ENCODE data around the gene SLC34A3. TPM values are rescaled to one million over a fixed set of nuclear protein-coding genes. Genes with fewer than 3 reads are reported as not detected.
"Not testable (repeated sequence)": the region's sequence is repeated elsewhere in the genome, so short reads cannot be mapped to it uniquely, and the experiment has no call there.

Gene SLC34A3
- total and polyA plus RNA-seq, 2 experiments from 2014 or later = not detected

DNA sequence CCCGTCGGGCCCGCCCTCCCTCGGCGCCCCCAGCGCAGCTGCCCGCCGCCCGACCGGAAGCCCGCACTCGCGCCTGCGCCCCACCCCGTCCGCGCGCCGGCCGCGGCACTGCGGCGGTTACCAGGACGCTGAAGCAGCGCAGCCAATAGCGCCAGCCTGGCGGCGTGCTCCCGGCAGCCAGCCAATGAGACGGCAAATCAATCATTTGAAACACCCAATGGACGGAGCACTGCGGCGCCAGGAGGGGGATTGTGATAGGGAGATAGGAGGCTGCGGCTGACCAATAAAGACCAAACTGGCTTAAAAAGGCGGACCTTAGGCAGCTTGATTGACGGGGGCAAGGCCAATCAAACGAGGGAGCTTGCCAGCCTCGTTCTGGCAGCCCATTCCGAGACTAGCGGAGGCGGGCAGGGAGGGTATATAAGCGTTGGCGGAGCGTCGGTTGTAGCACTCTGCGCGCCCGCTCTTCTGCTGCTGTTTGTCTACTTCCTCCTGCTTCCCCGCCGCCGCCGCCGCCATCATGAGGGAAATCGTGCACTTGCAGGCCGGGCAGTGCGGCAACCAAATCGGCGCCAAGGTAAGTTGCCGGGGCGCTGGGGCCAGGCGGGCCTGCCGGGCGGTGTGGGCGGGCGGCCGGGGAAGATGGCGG, 10.3 kb downstream of the SLC34A3 start, which contains the start of gene TUBB4B:
Gene TUBB4B, plus strand, starts transcription at position 447 of the 649 bp plus-strand sequence. Its CDS starts 74 bp downstream, at position 521.
- Histone ChIP-seq H3K27ac (peak within 1 kb of the TSS; percentile 95), H3K27me3 (no peaks in the 10 kb centered on the region), H3K4me3 (peak within 1 kb of the TSS; percentile 96), H3K9me3 (ENCODE audit: low read depth) (no peaks in the 10 kb centered on the region), H3K36me3 (peaks cover 12% of the 10 kb centered on the region), H3K4me1 (ENCODE audit: low read depth) (peaks cover 18% of the 10 kb centered on the region)
- DNase-seq (ENCODE audit: low read depth in 1 of 2, low spot score in 1 of 2) = peak; percentile 99 to 100
- TF ChIP-seq, protein P1, sequence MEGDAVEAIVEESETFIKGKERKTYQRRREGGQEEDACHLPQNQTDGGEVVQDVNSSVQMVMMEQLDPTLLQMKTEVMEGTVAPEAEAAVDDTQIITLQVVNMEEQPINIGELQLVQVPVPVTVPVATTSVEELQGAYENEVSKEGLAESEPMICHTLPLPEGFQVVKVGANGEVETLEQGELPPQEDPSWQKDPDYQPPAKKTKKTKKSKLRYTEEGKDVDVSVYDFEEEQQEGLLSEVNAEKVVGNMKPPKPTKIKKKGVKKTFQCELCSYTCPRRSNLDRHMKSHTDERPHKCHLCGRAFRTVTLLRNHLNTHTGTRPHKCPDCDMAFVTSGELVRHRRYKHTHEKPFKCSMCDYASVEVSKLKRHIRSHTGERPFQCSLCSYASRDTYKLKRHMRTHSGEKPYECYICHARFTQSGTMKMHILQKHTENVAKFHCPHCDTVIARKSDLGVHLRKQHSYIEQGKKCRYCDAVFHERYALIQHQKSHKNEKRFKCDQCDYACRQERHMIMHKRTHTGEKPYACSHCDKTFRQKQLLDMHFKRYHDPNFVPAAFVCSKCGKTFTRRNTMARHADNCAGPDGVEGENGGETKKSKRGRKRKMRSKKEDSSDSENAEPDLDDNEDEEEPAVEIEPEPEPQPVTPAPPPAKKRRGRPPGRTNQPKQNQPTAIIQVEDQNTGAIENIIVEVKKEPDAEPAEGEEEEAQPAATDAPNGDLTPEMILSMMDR (IDR thresholded peaks at IDR 0.05; ENCODE audit: low read depth, low read length) = no peak

DNA sequence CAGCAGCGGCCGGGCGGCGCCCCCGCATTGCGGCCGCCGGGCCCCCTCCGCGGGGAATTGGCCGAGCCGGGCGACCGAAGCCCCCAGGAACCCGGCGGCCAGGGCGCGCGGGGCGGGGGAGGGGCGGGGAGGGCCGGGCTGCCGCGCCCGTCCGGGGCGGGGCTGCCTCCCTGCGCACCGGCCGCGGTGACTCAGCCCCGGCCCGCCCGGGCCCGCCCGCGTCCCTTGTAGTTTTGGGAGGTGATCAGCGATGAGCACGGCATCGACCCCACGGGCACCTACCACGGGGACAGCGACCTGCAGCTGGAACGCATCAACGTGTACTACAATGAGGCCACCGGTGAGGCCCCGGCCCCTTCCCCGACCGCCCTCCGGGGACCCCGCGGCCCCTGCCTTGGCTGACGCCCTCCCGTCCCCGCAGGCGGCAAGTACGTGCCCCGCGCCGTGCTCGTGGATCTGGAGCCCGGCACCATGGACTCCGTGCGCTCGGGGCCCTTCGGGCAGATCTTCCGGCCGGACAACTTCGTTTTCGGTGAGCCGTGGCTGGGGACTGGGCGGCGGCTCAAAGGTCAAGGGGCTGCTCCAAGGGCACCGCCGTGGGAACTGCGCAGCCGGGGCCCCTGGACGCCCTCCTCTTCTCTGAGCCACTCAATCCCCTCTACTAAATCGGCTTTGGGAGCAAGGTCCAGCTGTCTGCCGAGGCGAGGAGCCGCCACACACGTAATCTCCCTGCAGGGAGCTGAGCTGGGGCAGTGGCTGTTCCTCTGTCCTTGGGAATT, 11.0 kb downstream of the SLC34A3 start:
- no peaks in the 10 kb centered on the region for H3K9me3 ChIP-seq (ENCODE audit: low read depth)
- H3K36me3 ChIP-seq = peaks cover 12% of the 10 kb centered on the region
- TF ChIP-seq, protein P1 (IDR thresholded peaks at IDR 0.05; ENCODE audit: low read depth, low read length) = no peak
- H3K4me3 ChIP-seq = peak overlapping the region; percentile 96
- no peaks in the 10 kb centered on the region for H3K27me3 ChIP-seq
- peak overlapping the region; percentile 91 for H3K27ac ChIP-seq
- H3K4me1 ChIP-seq (ENCODE audit: low read depth) = peaks cover 14% of the 10 kb centered on the region
- DNase-seq (ENCODE audit: low read depth in 1 of 2, low spot score in 1 of 2) = peak; percentile 47 to 54

DNA sequence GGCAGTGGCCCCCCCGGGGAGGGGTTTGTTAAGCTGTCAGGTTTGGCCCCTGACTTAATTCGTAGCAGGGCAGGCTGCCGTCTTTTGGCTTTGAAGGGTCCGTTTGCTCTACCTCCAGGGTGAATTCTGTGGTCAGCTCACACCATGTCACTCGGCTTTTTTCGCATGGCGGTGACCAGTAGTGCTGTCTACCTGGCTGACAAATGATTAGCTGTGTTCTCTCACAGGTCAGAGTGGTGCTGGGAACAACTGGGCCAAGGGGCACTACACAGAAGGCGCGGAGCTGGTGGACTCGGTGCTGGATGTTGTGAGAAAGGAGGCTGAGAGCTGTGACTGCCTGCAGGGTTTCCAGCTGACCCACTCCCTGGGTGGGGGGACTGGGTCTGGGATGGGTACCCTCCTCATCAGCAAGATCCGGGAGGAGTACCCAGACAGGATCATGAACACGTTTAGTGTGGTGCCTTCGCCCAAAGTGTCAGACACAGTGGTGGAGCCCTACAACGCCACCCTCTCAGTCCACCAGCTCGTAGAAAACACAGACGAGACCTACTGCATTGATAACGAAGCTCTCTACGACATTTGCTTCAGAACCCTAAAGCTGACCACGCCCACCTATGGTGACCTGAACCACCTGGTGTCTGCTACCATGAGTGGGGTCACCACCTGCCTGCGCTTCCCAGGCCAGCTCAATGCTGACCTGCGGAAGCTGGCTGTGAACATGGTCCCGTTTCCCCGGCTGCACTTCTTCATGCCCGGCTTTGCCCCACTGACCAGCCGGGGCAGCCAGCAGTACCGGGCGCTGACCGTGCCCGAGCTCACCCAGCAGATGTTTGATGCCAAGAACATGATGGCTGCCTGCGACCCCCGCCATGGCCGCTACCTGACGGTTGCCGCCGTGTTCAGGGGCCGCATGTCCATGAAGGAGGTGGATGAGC, 11.8 kb downstream of the SLC34A3 start:
- TF ChIP-seq, protein P1 (IDR thresholded peaks at IDR 0.05; ENCODE audit: low read depth, low read length) = no peak
- DNase-seq (ENCODE audit: low read depth in 1 of 2, low spot score in 1 of 2) = no peak
- no peaks in the 10 kb centered on the region for H3K27me3 ChIP-seq
- peaks cover 14% of the 10 kb centered on the region for H3K4me1 ChIP-seq (ENCODE audit: low read depth)
- peak overlapping the region; percentile 91 for H3K27ac ChIP-seq
- H3K36me3 ChIP-seq = peaks cover 12% of the 10 kb centered on the region
- H3K9me3 ChIP-seq (ENCODE audit: low read depth) = no peaks in the 10 kb centered on the region
- H3K4me3 ChIP-seq = peak overlapping the region; percentile 96

DNA sequence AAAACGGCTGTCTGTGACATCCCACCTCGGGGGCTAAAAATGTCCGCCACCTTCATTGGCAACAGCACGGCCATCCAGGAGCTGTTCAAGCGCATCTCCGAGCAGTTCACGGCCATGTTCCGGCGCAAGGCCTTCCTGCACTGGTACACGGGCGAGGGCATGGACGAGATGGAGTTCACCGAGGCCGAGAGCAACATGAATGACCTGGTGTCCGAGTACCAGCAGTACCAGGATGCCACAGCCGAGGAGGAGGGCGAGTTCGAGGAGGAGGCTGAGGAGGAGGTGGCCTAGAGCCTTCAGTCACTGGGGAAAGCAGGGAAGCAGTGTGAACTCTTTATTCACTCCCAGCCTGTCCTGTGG, 12.5 kb downstream of the SLC34A3 start:
- H3K4me1 ChIP-seq (ENCODE audit: low read depth) = peaks cover 16% of the 10 kb centered on the region
- not testable (repeated sequence) for H3K27ac ChIP-seq; H3K4me3 ChIP-seq; DNase-seq (ENCODE audit: low read depth in 1 of 2, low spot score in 1 of 2); H3K9me3 ChIP-seq (ENCODE audit: low read depth); H3K27me3 ChIP-seq
- H3K36me3 ChIP-seq = peaks cover 12% of the 10 kb centered on the region

DNA sequence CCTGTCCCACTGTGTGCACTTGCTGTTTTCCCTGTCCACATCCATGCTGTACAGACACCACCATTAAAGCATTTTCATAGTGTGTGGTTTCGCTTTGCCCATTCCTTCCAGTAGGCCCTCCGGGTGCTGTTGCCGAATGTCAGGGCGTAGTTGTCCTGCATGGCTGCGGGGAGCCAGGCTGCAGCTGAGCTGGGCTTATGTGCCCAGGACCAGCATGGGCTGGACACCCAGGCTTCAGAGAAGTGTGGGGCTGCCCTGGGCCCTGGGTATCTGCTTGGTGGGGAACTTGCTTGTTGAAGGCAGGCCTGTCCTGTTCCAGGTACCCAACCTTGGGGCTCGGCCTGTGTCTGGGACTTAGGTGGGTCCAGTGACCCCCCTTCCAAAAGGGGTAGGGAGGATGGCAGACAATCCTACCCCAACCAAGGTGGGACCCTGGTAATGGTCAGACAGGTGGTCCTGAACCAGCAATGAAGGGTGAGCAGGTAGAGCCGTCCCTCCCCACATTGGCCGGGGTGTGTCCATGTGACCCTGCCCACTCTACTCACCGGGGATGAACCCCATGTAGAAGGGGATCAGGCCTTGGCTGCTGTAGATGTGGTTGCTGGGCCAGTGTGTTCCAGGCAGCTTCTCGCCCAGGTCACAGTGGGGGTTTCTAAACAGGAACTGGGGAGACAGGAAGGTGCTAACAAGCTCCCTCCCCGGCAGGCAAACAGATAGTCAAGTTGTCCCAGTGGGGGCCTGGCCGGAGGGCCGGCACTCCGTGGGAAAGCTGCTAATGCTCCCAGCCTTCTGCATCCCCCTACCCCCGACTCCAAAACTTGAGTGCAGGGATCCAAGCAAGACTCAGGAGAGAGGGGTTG, 13.2 kb downstream of the SLC34A3 start:
- no peak overlapping the region for H3K4me3 ChIP-seq
- DNase-seq (ENCODE audit: low read depth in 1 of 2, low spot score in 1 of 2) = no peak
- peaks cover 16% of the 10 kb centered on the region for H3K4me1 ChIP-seq (ENCODE audit: low read depth)
- no peak overlapping the region for H3K27ac ChIP-seq
- peaks cover 12% of the 10 kb centered on the region for H3K36me3 ChIP-seq
- no peaks in the 10 kb centered on the region for H3K9me3 ChIP-seq (ENCODE audit: low read depth)
- no peaks in the 10 kb centered on the region for H3K27me3 ChIP-seq
- TF ChIP-seq, protein P1 (IDR thresholded peaks at IDR 0.05; ENCODE audit: low read depth, low read length) = no peak

Measured in cardiac muscle cell (in vitro differentiated cells and primary cell).